GM12872 (cell line): ENCODE data around the gene LITAFD.

ENCODE experiments used
- TF ChIP-seq, protein P1 (sequence below): IDR thresholded peaks from 3 replicates; pipeline ENCODE4 v1.5.1; 2011; ENCODE audit warnings: low read depth, mild to moderate bottlenecking, low read length, moderate library complexity; ENCODE audit not compliant: insufficient read depth

The LITAFD gene

GRCh38 chr16:8882041-8882617 lies at the start of gene LITAFD:
TSS of gene LITAFD (plus strand) at chr16:8882351. CDS start at chr16:8884356, 2,005 bp downstream.
- TF ChIP-seq, protein P1, sequence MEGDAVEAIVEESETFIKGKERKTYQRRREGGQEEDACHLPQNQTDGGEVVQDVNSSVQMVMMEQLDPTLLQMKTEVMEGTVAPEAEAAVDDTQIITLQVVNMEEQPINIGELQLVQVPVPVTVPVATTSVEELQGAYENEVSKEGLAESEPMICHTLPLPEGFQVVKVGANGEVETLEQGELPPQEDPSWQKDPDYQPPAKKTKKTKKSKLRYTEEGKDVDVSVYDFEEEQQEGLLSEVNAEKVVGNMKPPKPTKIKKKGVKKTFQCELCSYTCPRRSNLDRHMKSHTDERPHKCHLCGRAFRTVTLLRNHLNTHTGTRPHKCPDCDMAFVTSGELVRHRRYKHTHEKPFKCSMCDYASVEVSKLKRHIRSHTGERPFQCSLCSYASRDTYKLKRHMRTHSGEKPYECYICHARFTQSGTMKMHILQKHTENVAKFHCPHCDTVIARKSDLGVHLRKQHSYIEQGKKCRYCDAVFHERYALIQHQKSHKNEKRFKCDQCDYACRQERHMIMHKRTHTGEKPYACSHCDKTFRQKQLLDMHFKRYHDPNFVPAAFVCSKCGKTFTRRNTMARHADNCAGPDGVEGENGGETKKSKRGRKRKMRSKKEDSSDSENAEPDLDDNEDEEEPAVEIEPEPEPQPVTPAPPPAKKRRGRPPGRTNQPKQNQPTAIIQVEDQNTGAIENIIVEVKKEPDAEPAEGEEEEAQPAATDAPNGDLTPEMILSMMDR = no peak

GRCh38 chr16:8832717-8833105 lies 49.4 kb upstream of the LITAFD start:
- TF ChIP-seq, protein P1 = no peak

GRCh38 chr16:8845699-8846298 lies 36.4 kb upstream of the LITAFD start:
- TF ChIP-seq, protein P1 = no peak

DNA sequence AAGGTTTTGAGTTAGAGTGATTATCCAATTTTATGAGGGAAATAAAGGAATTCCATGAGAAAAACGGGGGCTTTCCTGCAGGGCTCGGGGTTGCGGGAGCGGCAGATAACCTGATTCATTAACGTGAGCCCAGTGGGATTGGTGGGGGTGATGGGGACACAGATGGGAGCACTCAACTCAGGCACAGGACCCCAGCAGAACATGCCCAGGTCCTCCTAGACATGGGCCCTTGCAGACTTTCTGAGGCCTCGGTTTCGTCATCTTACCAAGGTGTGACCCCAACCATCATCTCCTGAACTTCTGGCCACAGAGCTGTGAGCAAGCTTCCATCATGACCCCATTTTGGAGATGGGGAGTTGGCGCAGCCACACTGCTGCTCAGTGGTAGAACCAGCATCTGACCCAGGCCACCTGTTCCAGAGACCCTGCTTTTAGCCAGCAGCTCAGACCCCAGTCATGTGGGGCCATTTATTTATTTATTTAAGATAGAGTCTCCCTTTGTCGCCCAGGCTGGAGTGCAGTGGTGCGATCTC lies 35.7 kb upstream of the LITAFD start:
- TF ChIP-seq, protein P1 = no peak

GRCh38 chr16:8847145-8847544 lies 35.0 kb upstream of the LITAFD start:
- TF ChIP-seq, protein P1 = no peak

GRCh38 chr16:8847623-8848022 lies 34.5 kb upstream of the LITAFD start:
- TF ChIP-seq, protein P1 = no peak

DNA sequence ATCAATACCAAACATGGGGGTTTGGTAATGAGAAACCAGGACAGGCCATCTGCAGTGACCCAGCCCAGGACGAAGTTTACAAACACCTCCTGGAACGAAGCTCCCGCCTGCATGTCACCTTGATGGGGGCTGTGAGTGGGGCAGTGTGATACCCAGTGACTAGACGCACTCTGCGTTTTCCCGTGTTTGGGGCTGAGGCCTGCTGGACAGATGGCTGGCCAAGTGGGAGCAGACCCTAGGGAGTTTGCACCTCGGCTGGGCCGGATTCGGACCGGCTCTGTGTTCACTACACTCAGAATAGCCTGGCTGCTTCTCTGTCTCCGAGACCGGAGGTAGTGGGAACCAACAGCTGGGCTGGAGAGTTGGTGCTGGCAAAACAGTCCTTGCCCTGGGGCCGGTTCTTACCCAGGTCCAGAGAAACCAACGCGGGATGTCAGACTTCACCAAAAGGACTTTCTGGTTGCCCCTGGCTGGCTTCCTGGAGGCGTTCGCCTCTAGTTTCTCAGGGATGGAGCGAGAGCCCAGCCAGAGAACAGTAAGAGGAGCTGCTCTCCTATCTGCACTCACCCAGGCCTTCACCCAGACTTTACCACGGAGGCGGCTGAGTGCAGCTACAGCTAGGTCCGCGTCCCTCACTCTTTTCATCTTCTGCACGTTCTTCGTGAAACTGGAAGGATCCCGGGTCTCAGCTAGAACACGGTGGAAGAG lies 33.8 kb upstream of the LITAFD start:
- TF ChIP-seq, protein P1 = no peak
